DMS153 (cell line): ENCODE results near the gene HERPUD2.

Source experiments
- DNase-seq: peaks from one replicate; lab custom pipeline; 2025; lab: John Stamatoyannopoulos, UW

Gene HERPUD2

DNA sequence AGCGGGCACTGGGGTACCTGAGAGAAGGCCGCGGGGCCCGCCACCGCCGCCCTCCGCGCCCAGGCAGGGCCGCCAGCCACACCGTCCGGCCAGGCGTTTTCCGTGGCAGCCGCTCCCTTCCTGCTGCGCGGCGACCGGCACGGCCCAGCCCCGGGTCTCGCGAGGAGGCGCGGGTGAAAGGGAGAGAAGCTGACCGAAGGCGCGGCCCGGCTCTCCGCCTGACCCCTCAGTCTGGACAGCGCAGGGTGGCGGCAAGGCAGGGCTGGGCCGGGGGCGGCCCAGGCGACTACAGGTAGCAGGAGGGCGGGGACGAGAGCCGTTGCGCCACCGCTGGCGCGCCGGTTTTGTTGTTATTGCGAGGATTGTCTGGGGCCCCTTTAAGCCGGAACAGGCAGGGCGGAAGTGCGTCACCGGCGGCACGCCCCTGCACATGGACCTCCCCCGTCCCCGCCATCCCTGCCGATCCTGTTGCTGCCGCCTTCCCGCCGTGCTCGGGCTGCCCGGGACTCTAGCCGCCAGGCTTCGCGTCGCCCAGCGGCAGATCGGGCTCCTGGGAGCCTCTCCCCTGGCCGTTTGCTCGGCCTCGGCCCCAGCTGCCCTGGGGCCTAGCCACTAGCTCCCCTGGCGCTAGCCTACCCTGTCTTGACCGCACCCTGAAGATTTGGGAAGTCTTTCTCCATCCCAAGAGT lies at the start of gene HERPUD2:
Gene HERPUD2 (minus strand): TSS at position 352 of the 689 bp plus-strand sequence. CDS start 805 bp downstream, outside the sequence.
- DNase-seq: peak; percentile 87

- no peak for DNase-seq
These were observed 44.0 kb upstream of the HERPUD2 start for GRCh38 chr7:35738889-35739288.

DNA sequence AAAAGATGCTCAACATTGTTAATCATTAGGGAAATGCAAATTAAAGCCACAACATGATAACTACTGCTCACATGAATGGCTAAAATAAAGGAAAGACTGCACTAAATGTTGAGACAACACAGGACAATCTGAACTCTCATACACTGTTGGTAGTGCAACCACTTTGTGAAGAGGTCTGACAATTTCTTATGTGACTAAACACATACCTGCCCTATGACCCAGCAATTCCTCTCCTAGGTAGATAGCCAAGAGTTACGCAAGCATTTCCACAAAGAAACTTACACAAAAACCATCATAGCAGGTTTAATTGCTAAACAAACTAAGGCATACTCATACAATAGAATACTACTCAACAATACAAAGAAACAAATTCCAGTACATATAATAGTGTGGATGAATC lies 41.8 kb upstream of the HERPUD2 start:
- DNase-seq: no peak

GRCh38 chr7:35735396-35735795 lies 40.5 kb upstream of the HERPUD2 start:
- DNase-seq: no peak

GRCh38 chr7:35734001-35734483 lies 39.1 kb upstream of the HERPUD2 start:
- DNase-seq: no peak

DNA sequence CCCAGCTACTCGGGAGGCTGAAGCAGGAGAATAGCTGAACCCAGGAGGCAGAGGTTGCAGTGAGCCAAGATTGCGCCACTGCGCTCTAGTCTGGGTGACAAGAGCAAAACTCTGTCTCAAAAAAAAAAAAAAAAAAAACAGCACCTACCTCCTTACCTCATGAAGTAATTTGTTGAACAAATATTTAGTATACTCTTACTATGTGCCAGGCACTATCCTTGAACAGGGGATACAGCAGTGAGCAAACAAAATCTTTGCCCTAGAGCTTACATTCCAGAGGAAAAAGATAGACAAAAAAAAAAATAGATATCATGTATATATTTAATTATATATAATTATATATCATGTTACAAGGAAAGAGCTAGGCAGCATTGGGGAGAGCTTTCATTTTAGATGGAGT lies 36.4 kb upstream of the HERPUD2 start:
- no peak for DNase-seq

GRCh38 chr7:35729061-35729783 lies 34.3 kb upstream of the HERPUD2 start:
- no peak for DNase-seq

GRCh38 chr7:35728412-35729060 lies 33.6 kb upstream of the HERPUD2 start:
- no peak for DNase-seq

DNA sequence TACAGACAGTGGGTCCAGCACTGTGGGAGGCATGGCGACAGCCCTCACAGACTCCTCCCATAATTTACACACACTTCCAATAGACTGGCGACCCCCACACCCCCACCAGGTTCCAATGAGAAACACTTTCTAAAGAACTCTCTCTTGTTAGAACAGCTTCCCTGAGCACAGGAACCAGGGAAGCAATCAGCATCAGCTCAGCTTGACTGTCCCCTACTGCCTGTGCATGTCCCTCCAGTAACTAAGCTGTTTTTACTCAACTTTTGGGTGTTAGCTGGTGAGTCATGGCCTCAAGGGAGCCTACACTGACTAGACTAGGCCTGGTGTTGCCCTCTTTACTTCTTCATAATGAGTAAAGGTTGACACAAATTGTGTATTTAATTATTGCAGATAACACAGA lies 32.6 kb upstream of the HERPUD2 start:
- no peak for DNase-seq

DNA sequence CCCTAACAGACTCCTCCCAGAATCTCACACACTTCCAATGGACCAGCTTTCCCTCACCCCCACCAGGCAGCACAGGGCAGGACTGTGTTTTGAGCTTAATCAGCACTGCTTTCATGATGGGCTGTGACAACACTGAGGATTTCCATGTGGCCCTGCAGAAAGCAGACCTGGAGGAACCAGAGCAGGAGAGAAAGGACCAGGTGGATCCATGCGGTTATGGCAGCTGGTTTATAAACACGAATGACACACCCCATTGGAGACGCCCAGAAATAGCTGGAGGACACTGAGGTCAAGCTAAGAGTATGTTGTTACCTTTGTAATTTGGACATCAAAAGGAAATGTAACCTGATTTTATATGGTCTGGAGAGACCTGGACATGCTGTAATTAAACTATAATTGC lies 31.7 kb upstream of the HERPUD2 start:
- DNase-seq: no peak

DNA sequence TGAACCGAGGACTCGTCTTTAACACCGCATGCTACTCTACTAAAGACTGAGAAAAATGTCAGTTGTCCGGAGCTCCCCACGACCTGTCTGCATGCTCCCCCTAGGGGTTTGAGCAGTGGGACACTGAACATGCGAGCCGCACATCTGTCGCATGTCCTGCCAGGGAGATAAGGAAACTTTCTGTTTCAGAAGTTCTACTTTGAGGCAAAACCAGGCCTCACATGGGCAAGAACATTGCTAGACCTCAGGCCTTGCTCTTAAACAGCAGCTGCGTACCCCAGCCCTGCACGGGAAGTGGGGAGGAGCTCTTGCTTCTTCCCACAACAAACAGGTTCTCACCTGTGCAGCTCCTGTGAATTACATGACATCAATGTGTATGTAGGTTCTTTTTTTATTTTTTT lies 30.3 kb upstream of the HERPUD2 start:
- DNase-seq: no peak

DNA sequence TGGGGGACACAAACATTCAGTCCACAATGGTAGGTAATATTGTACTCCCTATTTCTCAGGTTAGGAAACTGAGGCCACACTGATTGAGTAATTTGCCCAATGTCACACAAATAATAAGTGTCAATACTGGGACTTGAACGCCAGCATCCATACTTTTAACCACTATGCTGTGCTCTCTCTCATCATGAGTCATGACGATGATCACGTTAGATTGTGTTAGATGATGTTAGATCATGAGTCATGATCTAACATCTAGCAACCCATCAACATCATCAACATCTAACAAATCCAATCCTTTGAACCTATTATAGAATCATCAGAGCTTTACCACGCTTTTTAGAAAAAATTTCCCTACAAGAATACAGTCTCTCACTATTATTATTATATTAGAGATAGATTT lies 28.1 kb upstream of the HERPUD2 start:
- DNase-seq: no peak

DNA sequence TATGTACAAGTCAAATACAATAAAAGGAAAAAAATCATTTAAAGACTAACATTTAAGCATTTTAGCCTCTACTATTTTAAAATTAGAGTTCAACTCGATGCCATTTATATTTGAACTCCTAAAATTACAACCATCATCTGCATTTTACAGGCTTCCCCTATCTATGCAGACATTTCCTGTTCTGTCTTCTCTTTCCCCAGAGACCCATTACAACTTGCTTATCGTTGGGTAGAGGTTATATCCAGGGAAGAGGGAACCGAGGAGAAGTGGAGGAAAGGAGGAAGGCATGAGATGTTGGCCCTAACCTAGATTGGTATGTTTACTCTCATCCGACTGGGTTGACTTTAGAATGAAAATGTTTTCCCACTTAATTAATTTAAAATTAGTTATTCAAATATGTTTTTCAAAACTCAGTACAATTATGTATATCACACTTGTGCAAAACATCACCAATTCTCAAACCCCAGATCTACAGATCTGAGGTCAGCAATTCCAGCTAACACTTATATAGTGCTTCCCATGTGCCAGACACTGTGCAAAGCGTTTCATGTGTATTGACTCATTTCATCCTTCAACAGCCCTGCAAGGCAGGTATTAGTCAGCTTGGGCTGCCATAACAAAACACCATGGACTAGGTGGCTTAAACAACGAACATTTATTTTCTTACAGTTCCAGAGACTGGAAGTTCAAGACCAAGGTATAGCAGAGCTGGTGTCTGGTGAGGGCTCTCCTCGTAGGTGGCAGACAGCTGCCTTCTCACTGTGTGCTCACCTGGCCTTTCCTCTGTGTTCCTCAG lies 27.3 kb upstream of the HERPUD2 start:
- DNase-seq: no peak

DNA sequence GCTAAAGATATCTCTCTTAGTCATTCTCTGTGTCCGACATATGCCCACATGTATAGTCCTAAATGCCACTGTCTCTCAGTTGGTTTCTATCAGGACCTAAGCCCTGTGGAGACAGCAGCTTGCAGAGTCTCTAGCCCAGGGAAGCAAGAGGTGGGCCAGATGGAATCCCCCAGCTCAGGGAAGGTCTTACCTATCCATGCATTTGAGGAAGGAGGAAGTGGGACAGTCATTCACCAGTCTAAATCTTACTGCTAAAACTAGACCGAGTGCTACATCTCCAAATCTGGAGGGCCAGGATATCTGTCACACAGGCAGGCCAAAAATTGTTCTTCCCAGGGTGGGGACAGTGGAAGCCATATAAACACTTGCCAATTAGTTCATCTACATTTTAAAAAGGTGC lies 26.4 kb upstream of the HERPUD2 start:
- no peak for DNase-seq

- DNase-seq: no peak
These were observed 25.9 kb upstream of the HERPUD2 start for GRCh38 chr7:35720849-35721248.

DNA sequence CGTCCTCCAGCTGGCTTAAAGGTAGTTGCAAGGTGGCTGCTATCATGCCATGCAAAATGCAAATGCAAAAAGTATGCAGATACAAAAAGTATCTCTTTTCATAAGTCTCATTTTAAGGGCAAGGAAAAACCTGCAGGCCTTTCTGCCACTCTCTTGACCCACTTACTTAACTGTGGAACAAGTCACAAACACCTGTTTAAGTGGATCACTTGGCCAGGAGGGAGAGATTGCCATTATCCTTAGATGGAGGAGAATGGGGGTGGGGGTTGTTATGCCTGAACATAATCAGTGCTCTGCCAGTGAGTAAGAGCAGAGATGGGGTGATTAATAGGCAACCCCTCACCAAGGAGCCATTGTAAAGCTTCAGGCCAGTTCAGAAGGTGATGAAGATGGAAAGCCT lies 25.1 kb upstream of the HERPUD2 start:
- no peak for DNase-seq

DNA sequence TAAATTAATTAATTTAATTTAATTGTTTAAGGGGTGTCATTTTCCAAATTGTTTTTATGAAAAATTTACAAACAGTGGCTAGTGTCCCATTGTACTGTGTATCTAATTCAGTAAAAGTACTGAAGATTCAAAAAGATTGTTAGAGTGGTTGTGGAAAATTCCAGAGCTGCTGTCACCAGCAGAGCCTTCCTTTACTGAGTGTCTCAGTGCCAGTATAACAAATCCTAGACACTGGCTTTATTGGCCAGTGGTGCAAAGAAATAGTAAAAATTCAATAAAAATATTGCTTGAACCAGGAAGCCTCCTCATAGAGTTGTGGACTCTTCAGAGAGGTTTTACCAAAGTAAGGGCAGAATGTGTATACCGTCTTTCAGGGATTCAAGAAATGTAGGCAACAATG lies 23.1 kb upstream of the HERPUD2 start:
- no peak for DNase-seq

- DNase-seq: no peak
These were observed 22.6 kb upstream of the HERPUD2 start for GRCh38 chr7:35717516-35717915.

- no peak for DNase-seq
These were observed 22.1 kb upstream of the HERPUD2 start for GRCh38 chr7:35717013-35717412.

DNA sequence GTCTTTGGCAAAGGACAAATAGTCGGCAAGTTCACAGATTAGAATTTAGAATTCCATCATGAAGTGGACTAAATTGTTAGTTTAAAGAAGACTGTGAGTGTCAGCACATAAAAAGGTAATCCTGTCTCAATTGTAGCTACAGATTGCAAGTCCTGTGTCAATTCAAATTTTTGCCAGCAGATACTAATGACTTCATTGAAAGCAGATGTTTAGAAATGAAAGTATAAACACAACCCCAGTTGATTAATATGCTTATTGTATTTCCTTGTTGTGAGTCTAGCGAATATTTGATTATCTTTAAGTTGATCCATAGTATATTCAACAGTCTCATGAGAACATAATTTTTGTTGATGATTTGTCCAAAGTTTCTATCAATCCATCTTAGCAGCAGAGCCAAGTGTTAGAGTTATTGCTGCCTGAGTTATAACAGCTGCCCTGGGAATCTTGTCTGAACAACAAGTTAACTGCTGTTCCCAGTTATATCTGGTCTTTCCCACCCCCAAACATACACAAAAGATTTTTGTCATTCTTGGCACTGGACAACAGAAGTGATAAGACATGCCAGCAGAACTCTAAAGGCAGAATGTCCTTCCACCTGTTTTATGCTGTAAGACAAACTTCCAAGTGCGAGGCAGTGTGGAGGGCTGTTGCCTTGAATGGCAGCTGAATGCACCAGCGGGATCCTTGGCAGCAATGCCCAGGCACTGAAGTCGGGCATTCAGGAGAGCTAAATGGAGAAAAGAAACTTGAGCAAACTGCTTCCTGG lies 21.3 kb upstream of the HERPUD2 start:
- no peak for DNase-seq

DNA sequence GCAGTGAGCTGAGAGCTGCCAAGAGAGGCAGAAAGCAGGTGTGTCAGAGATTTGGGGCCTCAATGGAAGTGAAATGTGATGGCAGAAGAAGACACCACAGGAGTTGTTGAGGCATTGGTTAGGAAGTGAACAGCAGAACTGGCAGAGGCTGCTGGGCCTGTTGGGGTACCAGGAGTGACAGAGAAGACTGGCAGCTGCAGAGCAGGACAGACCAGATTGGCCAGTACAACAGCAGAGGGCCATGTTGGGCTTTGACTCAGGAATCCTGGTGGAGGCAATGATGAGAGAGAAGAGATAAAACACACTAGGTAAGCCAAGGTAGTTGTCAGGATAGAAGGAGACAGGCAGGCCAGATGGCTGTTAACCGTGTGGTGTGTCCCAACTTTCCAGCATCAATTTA lies 19.9 kb upstream of the HERPUD2 start:
- no peak for DNase-seq

GRCh38 chr7:35714407-35714806 lies 19.5 kb upstream of the HERPUD2 start:
- DNase-seq: no peak
